Measurements from ENCODE around the gene MROH7. TPM values are rescaled to one million over a fixed set of nuclear protein-coding genes. Genes with fewer than 3 reads are reported as not detected.

Gene MROH7
- total RNA-seq, 2 experiments from 2014 or later = 0.11 TPM; not detected in 1

DNA sequence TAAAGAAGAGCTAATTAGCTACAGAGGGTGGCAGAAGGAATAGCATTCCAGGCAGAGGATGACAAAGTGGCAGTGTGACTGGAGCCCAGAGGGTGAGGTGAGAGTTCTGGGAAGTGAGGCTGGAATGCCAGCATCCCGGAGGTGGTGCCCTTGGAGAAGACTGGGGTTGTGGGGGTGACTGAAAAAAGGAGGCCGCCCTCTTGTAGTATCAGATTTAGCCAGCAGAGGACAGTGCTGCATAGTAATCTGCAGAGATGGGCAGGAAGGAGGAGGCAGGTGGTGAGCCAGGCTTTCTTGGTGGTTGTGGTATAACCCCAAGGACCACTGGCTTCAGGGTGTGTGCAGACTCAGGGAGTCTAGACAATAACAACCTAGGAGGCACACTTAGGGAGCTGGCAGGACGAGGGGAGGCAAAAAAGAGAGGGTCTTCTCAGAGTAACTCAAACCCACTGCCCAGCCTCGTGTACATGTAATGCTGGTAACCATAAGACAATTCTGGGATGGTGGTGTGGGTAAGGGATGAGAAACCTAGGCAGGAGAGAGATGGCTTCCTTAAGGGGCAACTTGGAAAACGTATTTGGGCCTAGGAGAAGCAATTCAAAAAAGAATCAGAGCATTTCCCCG is 30.5 kb downstream of the MROH7 start:
- H3K27me3 Mint-ChIP-seq = no peaks in the 10 kb centered on the region
- intact Hi-C loops (cut with micrococcal nuclease) = loop anchor here (2.0 to 5.0 kb wide), 2 partner anchors 120 to 139 kb away; no protein-coding TSS in a partner anchor

GRCh38 chr1:54678776-54679643 is 37.4 kb downstream of the MROH7 start:
- ATAC-seq (no peak), DNase-seq (no peak)
- TF ChIP-seq, protein P1, sequence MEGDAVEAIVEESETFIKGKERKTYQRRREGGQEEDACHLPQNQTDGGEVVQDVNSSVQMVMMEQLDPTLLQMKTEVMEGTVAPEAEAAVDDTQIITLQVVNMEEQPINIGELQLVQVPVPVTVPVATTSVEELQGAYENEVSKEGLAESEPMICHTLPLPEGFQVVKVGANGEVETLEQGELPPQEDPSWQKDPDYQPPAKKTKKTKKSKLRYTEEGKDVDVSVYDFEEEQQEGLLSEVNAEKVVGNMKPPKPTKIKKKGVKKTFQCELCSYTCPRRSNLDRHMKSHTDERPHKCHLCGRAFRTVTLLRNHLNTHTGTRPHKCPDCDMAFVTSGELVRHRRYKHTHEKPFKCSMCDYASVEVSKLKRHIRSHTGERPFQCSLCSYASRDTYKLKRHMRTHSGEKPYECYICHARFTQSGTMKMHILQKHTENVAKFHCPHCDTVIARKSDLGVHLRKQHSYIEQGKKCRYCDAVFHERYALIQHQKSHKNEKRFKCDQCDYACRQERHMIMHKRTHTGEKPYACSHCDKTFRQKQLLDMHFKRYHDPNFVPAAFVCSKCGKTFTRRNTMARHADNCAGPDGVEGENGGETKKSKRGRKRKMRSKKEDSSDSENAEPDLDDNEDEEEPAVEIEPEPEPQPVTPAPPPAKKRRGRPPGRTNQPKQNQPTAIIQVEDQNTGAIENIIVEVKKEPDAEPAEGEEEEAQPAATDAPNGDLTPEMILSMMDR (IDR thresholded peaks at IDR 0.05) = no peak
- Mint-ChIP-seq H3K4me3 (no peak overlapping the region), H3K4me1 (ENCODE audit: low read depth) (no peaks in the 10 kb centered on the region), H3K27ac (no peak overlapping the region), H3K9me3 (no peaks in the 10 kb centered on the region), H3K36me3 (ENCODE audit: low read depth) (no peaks in the 10 kb centered on the region), H3K27me3 (no peaks in the 10 kb centered on the region)
- ChIA-PET CTCF (interaction anchor here (0.9 to 1.9 kb wide), 3 partner anchors 21 to 123 kb away, joined by 3 to 5 read pairs (median 3); no protein-coding TSS in a partner anchor), POLR2A (interaction anchor here (1.4 kb wide), 1 partner anchor 89 kb away, joined by 3 read pairs; no protein-coding TSS in a partner anchor)
- intact Hi-C loops (cut with micrococcal nuclease) = no loop called here

More for the DNA sequence above, 30.5 kb downstream of the MROH7 start:
- H3K9me3 Mint-ChIP-seq = no peaks in the 10 kb centered on the region
- ChIA-PET CTCF (interaction anchor here (0.8 to 2.3 kb wide), 13 partner anchors 15 to 268 kb away, joined by 3 to 12 read pairs (median 4); partner anchors contain the start of gene TTC22), POLR2A (no interaction called here)
- no peak overlapping the region for H3K4me3 Mint-ChIP-seq
- ATAC-seq (peak; percentile 99), DNase-seq (peak; percentile 85)
- no peaks in the 10 kb centered on the region for H3K36me3 Mint-ChIP-seq (ENCODE audit: low read depth)
- TF ChIP-seq, protein P1 (IDR thresholded peaks at IDR 0.05) = peak; percentile 96
- peaks cover 4% of the 10 kb centered on the region for H3K4me1 Mint-ChIP-seq (ENCODE audit: low read depth)
- no peak overlapping the region for H3K27ac Mint-ChIP-seq

DNA sequence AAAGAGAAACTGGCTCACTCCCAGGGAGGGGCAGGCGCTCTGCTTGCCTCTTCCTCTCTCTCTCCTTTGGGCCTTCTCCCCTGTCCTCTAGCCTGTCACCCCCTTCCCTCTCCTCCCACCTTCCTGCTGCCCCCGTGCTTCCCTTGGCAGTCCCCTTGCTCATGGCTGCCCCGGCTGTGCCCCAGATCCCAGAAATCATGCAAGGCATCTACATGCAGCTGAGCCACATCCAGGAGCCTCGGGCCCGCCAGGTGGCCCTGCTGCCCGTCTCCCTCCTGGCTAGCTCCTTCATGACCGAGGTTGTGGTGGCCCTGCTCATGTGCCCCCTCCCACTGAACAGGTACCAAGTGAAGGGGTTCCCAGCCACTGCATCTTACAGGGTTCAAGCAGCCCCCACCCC is 38.1 kb downstream of the MROH7 start:
- H3K27me3 Mint-ChIP-seq = no peaks in the 10 kb centered on the region
- no peaks in the 10 kb centered on the region for H3K4me1 Mint-ChIP-seq (ENCODE audit: low read depth)
- TF ChIP-seq, protein P1 (IDR thresholded peaks at IDR 0.05) = no peak
- no peak overlapping the region for H3K27ac Mint-ChIP-seq
- no peak overlapping the region for H3K4me3 Mint-ChIP-seq
- H3K36me3 Mint-ChIP-seq (ENCODE audit: low read depth) = no peaks in the 10 kb centered on the region
- no peaks in the 10 kb centered on the region for H3K9me3 Mint-ChIP-seq
- intact Hi-C loops (cut with micrococcal nuclease) = no loop called here
- ChIA-PET CTCF (interaction anchor here (0.9 to 1.9 kb wide), 3 partner anchors 21 to 122 kb away, joined by 3 to 5 read pairs (median 3); no protein-coding TSS in a partner anchor), POLR2A (interaction anchor here (1.4 kb wide), 1 partner anchor 88 kb away, joined by 3 read pairs; no protein-coding TSS in a partner anchor)
- no peak for DNase-seq
- ATAC-seq = no peak

DNA sequence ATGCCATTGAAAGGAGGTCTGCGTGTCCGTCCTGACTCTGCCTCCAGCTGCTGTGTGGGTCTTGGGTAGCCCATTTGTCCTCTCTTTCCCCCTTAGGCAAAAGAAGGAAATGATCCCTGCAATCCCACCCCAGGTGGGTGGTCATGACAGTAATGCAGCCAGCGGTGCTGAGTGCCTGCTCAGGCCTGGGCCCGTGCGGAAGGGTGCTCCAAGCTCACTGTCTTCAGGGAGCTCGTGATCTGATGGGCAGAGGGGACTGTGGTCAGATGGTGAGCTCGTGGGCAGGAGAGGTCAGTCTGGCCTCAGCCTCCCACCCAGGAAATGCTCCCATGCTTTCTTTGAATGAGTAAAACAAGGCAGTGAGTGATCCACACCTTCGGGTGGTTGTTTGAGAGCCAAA is 38.8 kb downstream of the MROH7 start:
- no peak for ATAC-seq
- H3K27ac Mint-ChIP-seq = no peak overlapping the region
- TF ChIP-seq, protein P1 (IDR thresholded peaks at IDR 0.05) = no peak
- intact Hi-C loops (cut with micrococcal nuclease) = no loop called here
- H3K36me3 Mint-ChIP-seq (ENCODE audit: low read depth) = no peaks in the 10 kb centered on the region
- CTCF ChIA-PET = interaction anchor here (1.4 to 1.9 kb wide), 2 partner anchors 111 to 121 kb away, joined by 3 to 5 read pairs; no protein-coding TSS in a partner anchor
- no peaks in the 10 kb centered on the region for H3K9me3 Mint-ChIP-seq
- POLR2A ChIA-PET = interaction anchor here (1.3 kb wide), 1 partner anchor 20 kb away, joined by 3 read pairs; no protein-coding TSS in a partner anchor
- no peak overlapping the region for H3K4me3 Mint-ChIP-seq
- H3K4me1 Mint-ChIP-seq (ENCODE audit: low read depth) = no peaks in the 10 kb centered on the region
- no peak for DNase-seq
- H3K27me3 Mint-ChIP-seq = no peaks in the 10 kb centered on the region
